ENCODE results near the gene TNFSF10.

Gene TNFSF10

GRCh38 chr3:172537507-172538158, 14.4 kb upstream of the TNFSF10 start:
- TF ChIP-seq CTCF (IDR thresholded peaks at IDR 0.05): no peak
- no peak for TF ChIP-seq ZFX (IDR thresholded peaks at IDR 0.05; ENCODE audit: borderline replicate concordance)
- H3K27ac ChIP-seq: no peak overlapping the region

DNA sequence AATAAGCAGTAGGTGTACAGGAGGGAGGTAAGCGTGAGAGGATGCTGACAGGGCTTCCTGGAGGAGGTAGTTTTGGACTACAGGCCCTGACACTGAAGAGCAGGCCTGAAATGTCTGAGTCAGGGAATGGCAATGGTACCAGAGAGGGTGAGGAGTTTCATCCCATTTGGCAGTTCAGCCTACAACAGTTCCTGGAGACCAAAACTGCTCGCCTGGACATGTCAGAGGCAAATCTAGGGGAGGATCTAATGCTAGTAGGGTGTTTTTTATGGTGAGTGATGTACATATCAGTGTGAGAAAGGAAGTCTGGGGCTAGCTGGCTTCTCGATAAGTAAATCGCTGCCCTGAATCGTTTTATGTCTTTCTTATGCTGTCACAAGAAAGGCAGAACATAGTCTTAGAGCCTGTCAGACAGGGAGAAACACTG, 13.8 kb upstream of the TNFSF10 start:
- peak overlapping the region; percentile 71 for H3K27ac ChIP-seq
- no peak for TF ChIP-seq CTCF (IDR thresholded peaks at IDR 0.05)

- H3K27ac ChIP-seq: peak overlapping the region; percentile 71
- no peak for TF ChIP-seq CTCF (IDR thresholded peaks at IDR 0.05)
- no peak for TF ChIP-seq ZFX (IDR thresholded peaks at IDR 0.05; ENCODE audit: borderline replicate concordance)
These were observed 13.3 kb upstream of the TNFSF10 start for GRCh38 chr3:172536505-172536904.

DNA sequence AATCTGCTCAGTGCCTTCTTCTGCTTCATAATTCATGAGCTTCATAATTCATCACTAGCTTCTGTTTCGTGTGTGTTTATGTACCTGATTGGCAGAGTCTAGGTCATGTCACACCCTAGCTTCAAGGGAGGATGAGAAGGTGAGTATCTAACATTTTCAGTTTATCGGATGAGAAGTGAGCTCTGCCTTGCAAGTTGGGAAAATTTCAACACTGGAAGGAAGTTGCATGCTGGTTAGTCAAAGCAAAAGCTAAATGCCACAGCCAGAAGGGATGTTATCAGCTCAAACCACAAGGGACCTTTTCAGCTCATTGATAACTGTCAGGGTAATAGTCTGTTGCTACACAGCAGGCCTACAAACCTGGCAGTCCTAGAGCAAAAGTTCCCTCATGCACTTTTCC, 7.3 kb upstream of the TNFSF10 start:
- no peak for TF ChIP-seq CTCF (IDR thresholded peaks at IDR 0.05)
- TF ChIP-seq ZFX (IDR thresholded peaks at IDR 0.05; ENCODE audit: borderline replicate concordance): no peak
- H3K27ac ChIP-seq: no peak overlapping the region

DNA sequence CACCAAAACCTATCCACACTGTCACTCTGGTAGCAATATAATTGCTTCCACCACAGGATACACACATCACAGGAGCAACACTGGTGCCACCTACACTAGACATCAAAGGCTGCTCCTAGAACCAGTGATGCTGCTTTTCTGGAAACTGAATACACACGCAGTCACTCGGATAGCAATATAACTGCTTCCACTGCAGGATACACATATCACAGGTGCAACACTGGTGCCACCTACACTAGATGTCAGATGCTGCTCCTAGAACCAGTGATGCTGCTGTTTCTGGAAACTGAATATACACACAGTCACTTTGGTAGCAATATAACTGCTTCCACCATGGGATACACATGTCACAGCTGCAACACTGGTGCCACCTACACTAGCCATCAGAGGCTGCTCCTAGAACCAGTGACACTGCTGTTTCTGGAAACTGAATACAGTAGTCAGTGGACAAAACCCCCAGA, 6.9 kb upstream of the TNFSF10 start:
- no peak for TF ChIP-seq ZFX (IDR thresholded peaks at IDR 0.05; ENCODE audit: borderline replicate concordance)
- no peak for TF ChIP-seq CTCF (IDR thresholded peaks at IDR 0.05)
- no peak overlapping the region for H3K27ac ChIP-seq

GRCh38 chr3:172528677-172529076, 5.4 kb upstream of the TNFSF10 start:
- TF ChIP-seq CTCF (IDR thresholded peaks at IDR 0.05): no peak
- TF ChIP-seq ZFX (IDR thresholded peaks at IDR 0.05; ENCODE audit: borderline replicate concordance): no peak
- H3K27ac ChIP-seq: no peak overlapping the region

DNA sequence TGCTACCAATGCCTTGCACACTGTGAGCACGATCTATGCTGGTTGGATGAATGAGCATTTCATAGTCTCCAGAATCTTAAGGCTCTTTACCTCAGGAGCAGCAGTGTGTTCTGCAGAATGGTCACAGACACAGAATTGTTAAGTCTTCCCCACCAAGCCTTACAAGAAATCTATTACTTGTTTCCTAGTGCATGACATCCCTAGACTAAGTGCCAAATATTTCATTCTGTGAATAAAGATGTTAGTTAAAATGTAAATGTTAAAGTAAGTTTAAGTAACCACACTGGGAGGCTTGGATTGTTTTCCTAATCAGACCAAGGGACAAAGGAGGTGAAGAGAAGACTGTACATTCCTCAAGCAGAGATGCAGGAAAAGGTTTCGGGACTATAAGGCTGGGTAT, 4.1 kb upstream of the TNFSF10 start:
- no peak overlapping the region for H3K27ac ChIP-seq
- no peak for TF ChIP-seq CTCF (IDR thresholded peaks at IDR 0.05)
- no peak for TF ChIP-seq ZFX (IDR thresholded peaks at IDR 0.05; ENCODE audit: borderline replicate concordance)

Data from 22Rv1 (cell line).